Suppressor macrophage treated with lipopolysaccharide for 1 hour (primary cell): ENCODE data around the gene SYT15.
"Not testable (repeated sequence)": the region's sequence is repeated elsewhere in the genome, so short reads cannot be mapped to it uniquely, and the experiment has no call there.

Experiments used
- DNase-seq, 3 donors: peaks; one replicate each; pipeline ENCODE4 v3.0.0-alpha.2; 2020 to 2022

SYT15 gene

GRCh38 chr10:46557319-46558121 is 21.4 kb upstream of the SYT15 start:
- DNase-seq: no peak

DNA sequence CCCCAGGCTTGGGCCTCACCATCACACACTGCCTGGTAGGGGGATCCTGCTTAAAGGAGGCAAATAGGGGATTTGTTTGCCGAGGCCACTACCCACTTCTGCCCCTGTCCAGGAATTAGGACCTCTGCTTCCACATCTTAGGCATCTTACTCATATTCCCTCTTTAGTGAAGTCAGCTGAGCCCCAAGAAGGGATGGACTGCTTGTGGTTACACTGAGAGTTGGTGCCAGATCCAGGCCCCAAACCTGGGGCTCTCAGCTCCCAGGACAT is 20.9 kb upstream of the SYT15 start:
- no peak for DNase-seq

DNA sequence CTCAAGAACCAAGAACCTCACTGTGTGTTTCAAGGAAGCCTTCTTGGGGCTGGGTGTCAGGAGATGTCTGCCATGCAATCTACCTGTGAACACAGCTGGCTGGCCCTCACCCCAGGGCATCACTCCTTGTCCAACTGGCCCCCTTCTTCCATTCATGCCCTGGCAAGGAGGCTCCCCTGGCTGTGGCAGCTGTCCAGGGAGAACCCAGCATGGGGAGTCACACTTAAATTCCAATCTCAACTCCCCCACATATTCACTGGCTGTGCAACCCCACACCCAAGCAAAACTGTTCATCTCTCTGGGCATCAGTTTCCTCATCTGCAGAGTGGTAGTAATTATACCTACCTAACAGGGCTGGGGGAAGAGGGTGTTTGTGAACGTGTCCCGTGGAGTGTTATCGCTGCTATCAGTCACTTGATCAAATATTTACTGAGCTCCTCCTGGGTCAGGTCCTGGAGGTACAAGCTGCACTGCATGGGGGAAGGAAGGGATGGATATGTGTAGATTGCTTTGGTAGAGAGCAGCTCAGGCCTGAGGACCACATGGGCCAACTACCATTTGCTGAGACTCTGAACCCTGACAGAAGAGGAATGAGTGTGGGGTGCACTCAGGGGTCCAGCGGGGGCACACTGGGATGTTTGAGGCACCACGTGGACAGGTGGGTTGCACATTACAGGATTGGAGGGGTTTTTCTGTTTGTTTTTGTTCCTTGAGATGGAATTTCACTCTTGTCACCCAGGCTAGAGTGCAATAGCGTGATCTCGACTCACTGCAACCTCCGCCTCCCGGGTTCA is 20.3 kb upstream of the SYT15 start:
- no peak for DNase-seq

DNA sequence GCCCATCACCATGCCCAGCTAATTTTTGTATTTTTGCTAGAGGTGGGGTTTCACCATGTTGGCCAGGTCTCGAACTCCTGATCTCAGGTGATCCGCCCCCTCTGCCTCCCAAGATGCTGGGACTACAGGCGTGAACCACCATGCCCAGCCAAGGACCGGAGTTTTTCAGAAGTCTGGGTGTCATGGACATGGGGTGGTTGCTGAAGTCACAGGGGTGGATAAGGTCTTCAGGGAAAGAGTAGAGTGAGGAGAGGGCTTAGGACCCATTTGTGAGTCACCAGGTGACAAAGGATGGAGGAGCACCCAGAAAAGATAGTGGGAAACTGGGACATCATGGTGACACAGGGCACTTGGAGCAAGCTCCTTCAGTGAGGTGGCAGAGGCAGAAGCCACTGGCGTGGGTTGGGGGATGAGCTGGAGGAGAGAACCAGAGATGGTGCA is 19.7 kb upstream of the SYT15 start:
- DNase-seq: no peak

GRCh38 chr10:46560381-46560780 is 18.5 kb upstream of the SYT15 start:
- no peak for DNase-seq

DNA sequence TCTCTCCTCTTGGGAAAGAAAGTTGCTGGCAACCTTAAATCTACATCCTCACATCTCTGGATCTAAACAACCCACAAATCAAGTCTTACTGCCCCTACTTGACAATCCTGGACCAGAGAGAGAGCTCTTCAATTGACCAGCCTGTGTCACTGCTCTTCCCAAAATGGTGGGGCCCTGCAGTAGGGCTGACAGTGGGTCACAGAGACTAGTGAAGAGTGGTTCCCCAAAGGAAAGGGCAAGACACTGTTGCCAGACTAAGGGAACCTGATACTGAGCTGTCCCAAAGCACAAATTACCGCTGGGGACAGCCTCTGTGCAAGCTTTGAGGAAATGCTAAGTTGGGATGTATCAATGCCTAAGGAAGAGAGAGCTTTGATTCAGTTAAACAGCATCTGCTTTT is 18.0 kb upstream of the SYT15 start:
- DNase-seq: no peak

- DNase-seq: peak; percentile 65 to 82 (median 78)
Measured at GRCh38 chr10:46565591-46566332, 13.2 kb upstream of the SYT15 start.

DNA sequence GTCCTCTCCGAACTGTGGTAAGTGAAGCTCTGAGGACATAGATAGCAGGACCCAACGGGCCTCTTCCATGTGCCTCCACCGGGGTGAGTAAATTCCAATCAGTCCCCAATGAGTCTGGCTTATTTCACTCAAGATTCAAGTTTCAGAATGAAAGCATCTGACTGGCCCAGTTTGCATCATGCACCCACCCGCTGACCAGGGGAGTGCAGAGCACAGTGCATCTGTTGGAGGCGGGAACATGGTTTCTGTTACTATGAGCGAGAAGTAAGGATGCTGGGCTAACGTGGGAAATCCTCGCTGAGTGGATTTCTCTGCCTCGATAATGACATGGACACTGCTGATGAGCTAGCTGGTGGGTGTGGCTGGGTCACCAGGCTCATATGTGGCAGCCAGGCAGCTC is 11.8 kb upstream of the SYT15 start:
- DNase-seq: not testable (repeated sequence)

GRCh38 chr10:46570655-46571054 is 8.3 kb upstream of the SYT15 start:
- not testable (repeated sequence) for DNase-seq

DNA sequence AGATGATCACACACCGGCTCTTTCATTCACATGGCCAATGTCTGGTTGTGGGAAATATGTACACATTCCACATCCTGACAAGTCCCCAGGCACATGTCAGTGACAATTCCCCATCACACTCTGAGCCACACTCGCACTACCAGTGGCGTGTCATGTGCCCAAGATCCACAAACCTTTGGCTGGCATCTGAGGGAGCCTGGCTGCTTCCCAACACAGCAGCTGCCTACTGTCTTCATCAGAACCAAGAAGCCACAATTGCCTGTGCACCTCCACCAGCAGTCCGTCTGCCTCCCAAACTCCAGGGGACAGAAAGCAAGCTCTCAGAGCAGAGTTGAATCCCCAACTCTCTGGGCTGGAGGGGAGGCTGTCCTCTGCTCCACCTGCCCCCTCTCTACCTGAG is 6.2 kb upstream of the SYT15 start:
- not testable (repeated sequence) for DNase-seq

- not testable (repeated sequence) for DNase-seq
Measured at GRCh38 chr10:46573314-46573713, 5.6 kb upstream of the SYT15 start.

DNA sequence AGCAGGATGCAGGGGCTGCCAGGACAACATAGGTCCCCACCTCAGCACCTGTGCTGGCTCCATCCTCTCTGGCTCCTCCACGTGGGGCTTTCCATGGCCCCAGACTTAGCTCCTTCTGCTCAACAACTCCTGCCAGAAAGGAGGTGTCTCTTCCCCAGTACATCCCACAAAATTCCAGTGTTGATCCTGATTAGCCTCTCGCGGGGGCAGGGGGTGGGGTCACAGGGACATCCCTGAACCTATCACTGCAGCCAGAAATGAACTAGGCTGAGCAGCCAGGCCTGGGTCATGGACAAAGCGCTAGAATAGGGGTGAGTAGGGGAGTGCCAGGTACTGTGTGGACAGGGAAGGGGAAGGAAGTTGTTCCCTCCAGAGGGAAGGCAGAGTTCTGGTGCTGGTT is 5.0 kb upstream of the SYT15 start:
- not testable (repeated sequence) for DNase-seq

DNA sequence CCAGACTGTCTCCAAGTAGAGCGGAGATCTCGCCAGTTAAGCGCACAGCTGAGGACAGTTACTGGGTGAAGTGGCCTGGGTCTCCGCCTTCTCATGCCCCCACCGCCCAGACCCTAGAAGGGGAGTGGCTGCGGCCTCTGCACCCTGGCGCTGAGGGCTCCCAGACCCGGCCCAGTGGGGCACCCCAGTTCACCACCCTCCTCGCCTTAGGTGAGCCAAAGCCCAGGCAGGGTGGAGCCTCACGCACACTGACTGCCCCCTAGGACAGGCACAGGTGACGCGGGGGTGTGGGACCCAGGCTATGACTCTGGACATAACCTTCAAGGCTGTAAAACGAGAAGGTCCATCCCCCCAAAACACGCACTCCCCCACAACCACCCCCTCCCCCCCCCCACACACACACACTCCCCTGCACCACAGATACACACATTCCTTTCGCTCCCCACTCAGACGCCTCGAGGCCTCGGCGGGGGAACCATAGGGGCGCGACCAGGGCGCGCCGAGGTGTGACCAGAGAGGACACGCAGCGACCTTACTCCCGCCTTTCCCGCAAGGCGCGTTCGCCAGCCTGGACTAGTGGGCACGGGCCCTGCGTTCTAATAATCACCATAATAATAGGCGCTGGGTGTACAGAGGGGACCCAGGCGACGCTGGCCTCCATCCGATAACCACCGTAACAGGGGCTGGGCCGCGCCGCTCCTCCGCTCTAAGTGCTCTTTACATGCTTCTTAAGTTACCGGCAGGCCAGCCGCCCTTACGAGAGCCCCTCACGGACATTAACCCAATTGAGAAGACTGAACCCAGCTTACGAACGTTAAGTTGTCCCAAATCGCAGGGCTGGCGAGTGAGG is 1.1 kb upstream of the SYT15 start:
- DNase-seq: not testable (repeated sequence)

- not testable (repeated sequence) for DNase-seq
Measured at GRCh38 chr10:46579378-46579777, 450 bp downstream of the SYT15 start.

DNA sequence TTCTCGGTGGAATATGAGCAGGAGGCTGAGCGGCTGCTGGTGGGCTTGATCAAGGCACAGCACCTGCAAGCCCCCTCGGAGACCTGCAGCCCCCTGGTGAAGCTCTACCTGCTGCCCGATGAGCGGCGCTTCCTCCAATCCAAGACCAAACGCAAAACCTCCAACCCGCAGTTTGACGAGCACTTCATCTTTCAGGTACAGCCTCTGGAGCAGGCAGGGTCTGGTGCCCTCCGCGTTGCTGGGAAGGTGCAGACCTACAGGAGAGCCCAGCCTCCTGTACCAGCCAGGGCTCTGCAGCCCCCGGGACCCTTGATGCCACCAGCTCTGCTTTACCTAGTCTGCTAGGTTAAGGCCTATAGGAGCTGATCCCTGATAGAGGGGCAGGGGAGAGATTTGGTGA is 3.1 kb downstream of the SYT15 start:
- not testable (repeated sequence) for DNase-seq

GRCh38 chr10:46582568-46582967 is 3.6 kb downstream of the SYT15 start:
- DNase-seq: not testable (repeated sequence)

DNA sequence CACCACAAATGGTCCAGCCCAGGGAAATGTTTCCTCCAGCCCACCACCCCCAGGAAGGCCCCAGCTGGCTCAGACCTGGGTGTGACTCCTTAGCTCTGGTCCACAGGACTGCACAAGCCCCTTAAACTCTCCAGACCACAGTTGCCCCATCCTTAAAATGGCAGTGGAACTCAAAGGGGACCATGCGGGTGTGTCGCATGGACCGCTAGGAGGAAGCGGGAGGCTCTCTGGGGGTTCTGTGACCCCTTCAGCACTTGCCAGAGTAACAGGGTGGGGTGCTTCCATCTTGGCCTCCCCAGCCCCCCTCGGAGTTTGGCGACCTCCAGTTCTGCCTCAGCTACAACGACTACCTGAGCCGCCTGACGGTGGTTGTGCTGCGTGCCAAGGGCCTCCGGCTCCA is 5.3 kb downstream of the SYT15 start:
- DNase-seq: not testable (repeated sequence)

- not testable (repeated sequence) for DNase-seq
Measured at GRCh38 chr10:46585246-46585645, 6.3 kb downstream of the SYT15 start.

DNA sequence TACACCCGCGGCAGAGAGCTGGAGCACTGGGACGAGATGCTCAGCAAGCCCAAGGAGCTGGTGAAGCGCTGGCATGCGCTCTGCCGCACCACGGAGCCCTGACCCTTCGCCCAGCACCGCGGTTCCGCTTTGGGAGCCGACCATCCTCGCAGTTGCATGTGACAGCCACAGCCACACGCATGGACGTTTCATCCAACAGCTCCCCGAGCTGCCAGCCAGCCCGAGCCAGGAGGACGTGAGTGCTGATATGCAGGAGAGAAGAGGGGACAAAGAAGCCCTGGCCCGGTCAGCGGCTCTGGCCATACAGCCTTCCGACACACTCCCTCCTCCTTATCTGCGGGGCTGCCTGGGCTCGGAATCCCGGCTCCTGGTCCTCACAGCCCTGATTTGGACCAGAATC is 8.6 kb downstream of the SYT15 start:
- DNase-seq: not testable (repeated sequence)

GRCh38 chr10:46588221-46588620 is 9.3 kb downstream of the SYT15 start:
- not testable (repeated sequence) for DNase-seq

GRCh38 chr10:46589589-46589988 is 10.7 kb downstream of the SYT15 start:
- DNase-seq: not testable (repeated sequence)

GRCh38 chr10:46591053-46591452 is 12.1 kb downstream of the SYT15 start:
- not testable (repeated sequence) for DNase-seq
